H1 (cell line): ENCODE measurements around the gene TNFAIP8. TPM values are rescaled to one million over a fixed set of nuclear protein-coding genes. Genes with fewer than 3 reads are reported as not detected.

ENCODE experiments used
- RNF2 ChIP-seq: fragments of 200-900, 300-1000 bp; sonication (generic); IDR thresholded peaks from 2 replicates; pipeline ENCODE4 v1.7.1; 2016; ENCODE audit warnings: borderline replicate concordance, low read depth, mild to moderate bottlenecking, antibody characterized with exemption, low read length; ENCODE audit not compliant: poor library complexity, severe bottlenecking; ENCODE audit errors: missing control alignments
- SUZ12 ChIP-seq: fragments of 200-600 bp; sonication (generic); IDR thresholded peaks from 2 replicates; pipeline ENCODE4 v1.6.1; 2012; ENCODE audit warnings: mild to moderate bottlenecking, inconsistent platforms, low read length, moderate library complexity, mixed read lengths
- polyA plus RNA-seq, 7 experiments: library from polyadenylated mRNA; depleted of rRNA in 3 of 7; stranded (reverse) in 5 of 7; unstranded in 2 of 7; fragments of >200 nt in 5 of 7; fragments of 200-250 nt in 2 of 7; gene quantifications; 1 replicate in 5 of 7; 2 replicates in 1 of 7; 4 replicates in 1 of 7; pipeline versions ENCODE4 v1.2.1 to v1.2.3, GENCODE V29; 2011 to 2013; ENCODE audit warnings: missing spikeins in 2 of 7, mixed read lengths in 2 of 7
- total RNA-seq: library from RNA; stranded (reverse); fragmentation: NEBNext Ultra II Directional; extraction: Animal tissue kit (Norgen Biotek cat#: 25700); gene quantifications from 2 replicates; pipeline ENCODE4 v1.2.1, GENCODE V29; 2021

The TNFAIP8 gene
- total and polyA plus RNA-seq, 2 of the 8 experiments (the other 6 are each of a cell fraction or from before 2014, with no cell fraction given), result 12.4 to 19.3 TPM

GRCh38 chr5:119358901-119359603 lies 3.2 kb downstream of the TNFAIP8 start (continued):
- TF ChIP-seq RNF2, result no peak
- no peak for TF ChIP-seq SUZ12
